ENCODE results near the gene RANBP9.

- TF ChIP-seq CTCF (IDR thresholded peaks at IDR 0.05): no peak
- TF ChIP-seq POLR2A (IDR thresholded peaks at IDR 0.05): no peak
- no peak for TF ChIP-seq POLR2AphosphoS5 (IDR thresholded peaks at IDR 0.05; ENCODE audit: insufficient read depth in 1 of 2, low read depth in 1 of 2)
These were observed 58.3 kb downstream of the RANBP9 start for GRCh38 chr6:13653296-13653695.

All from vagina (tissue), 2 donors.